UCSD-AML1 (cell line): Measurements from ENCODE around the gene FBN2.
"Not testable (repeated sequence)": the region's sequence is repeated elsewhere in the genome, so short reads cannot be mapped to it uniquely, and the experiment has no call there.

Source experiments
- DNase-seq: peaks from one replicate; lab custom pipeline; 2025; ENCODE audit not compliant: unreplicated experiment; lab: John Stamatoyannopoulos, UW

Gene FBN2

DNA sequence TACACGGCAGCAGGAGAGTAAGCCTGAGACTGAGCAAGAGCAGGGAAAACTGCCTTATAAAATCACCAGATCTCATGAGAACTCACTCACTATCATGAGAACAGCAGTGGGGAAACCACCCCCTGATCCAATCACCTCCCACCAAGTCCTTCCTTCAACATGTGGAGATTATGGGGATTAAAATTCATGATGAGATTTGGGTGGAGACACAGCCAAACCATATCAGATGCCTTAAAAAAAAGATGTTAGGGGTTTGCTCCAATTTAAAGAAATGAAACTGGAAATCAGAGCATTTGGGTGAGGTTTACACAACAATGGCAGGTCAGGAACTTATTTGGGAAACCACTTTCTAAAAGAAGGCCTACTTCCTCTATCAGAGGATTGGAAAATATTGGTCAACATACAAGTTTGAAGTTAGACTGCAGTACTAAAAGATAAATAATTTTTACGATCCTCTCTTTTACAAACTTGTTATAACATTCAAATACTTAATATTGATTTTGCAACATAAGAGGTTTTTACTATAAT lies 105.1 kb downstream of the FBN2 start:
- DNase-seq, result no peak

DNA sequence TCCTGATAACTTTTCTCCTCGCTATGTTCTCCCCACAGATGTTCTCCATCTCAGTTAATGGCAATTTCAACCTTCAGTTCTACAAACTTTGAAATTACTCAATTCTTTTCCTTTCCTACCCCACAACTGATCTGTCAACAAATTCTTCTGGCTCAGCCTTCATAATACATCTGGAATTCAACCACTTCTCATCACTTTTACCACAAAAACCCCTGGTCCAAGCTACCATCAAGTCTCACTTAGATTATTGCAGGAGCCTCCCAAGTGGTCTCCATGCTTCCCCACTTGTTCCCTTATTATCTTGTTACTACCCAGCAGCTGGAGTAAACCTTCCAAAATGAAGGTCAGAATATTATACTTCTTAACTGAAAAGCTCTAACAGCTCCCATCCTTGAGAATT lies 110.1 kb downstream of the FBN2 start:
- DNase-seq, result no peak

- no peak for DNase-seq
Observed at GRCh38 chr5:128426090-128426534, 111.9 kb downstream of the FBN2 start.

- no peak for DNase-seq
Observed at GRCh38 chr5:128424646-128425045, 113.4 kb downstream of the FBN2 start.

GRCh38 chr5:128422612-128423011 lies 115.4 kb downstream of the FBN2 start:
- no peak for DNase-seq

DNA sequence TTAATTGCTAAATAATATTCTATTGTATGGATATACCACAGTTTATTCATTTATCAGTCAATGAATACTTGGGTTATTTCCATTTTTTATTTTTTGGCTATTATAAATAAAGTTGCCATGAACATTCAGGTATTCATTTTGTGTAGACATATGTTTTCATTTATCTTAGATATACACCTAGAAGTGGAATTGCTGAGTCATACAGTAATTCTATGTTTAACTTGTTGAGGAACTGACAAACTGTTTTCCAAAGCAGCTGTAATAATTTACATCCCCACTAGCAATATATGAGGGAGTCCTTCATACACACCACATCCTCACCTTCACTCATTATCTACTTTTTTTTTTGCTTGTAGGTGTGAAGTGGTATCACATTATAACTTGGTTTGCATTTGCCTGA lies 123.6 kb downstream of the FBN2 start:
- no peak for DNase-seq

DNA sequence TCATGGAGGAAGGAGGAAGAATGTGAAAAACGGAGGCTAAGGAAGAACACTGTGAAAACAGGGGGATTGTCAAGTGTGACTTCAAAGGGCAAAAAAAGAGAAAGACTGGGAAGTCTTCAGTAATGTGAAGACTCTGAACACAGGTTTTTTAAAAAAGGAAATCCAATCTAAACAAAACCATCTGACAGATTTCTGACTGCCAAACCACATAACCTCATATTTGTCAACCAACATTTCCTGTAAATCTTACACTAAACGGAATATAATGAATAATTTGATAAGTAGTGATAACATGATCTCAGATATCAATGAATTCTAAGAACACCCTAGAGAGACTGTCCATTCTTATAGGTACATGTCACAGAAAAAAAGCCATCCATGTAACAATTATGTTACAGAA lies 124.7 kb downstream of the FBN2 start:
- DNase-seq, result no peak

- no peak for DNase-seq
Observed at GRCh38 chr5:128412145-128412930, 125.7 kb downstream of the FBN2 start.

- no peak for DNase-seq
Observed at GRCh38 chr5:128409166-128409800, 128.8 kb downstream of the FBN2 start.

DNA sequence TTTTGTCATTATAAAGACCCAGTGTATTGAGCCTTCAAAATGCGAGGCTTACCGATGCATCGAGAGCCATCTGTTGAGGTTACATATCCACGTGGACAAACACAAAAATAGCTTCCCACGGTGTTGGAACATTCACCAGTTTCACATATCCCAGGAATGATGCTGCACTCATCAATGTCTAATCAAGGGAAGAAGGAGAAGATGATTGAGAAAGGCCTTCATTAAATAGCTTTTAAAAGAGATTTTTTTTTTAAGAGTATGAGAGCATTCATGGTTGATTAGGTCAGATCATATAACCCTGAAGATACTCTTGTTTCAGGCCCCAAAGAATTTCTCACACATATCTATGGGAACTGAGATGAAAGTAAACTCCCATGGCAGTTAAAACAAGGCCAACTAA lies 129.4 kb downstream of the FBN2 start:
- DNase-seq, result no peak

- DNase-seq, result no peak
Observed at GRCh38 chr5:128407944-128408343, 130.1 kb downstream of the FBN2 start.

- no peak for DNase-seq
Observed at GRCh38 chr5:128406803-128407202, 131.2 kb downstream of the FBN2 start.

DNA sequence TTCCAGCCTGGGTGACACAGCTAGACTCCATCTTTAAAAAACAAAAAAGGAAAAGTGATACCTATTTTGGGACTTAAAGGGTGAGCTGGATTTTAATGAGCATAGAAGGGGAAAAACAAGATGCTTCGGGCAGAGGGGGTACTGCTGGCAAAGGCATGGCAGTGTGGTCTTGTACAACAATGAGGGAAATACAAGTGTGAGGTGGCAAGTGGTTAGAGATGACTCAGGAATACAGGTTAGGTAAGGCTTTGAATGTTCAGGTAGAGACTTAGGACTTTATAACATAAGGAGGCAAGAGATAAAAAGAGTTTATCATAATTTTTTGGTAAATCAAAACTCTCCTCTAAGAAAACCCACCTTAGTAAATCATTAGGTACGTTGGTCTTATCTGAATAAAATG lies 132.9 kb downstream of the FBN2 start:
- no peak for DNase-seq

GRCh38 chr5:128403333-128403732 lies 134.7 kb downstream of the FBN2 start:
- no peak for DNase-seq

DNA sequence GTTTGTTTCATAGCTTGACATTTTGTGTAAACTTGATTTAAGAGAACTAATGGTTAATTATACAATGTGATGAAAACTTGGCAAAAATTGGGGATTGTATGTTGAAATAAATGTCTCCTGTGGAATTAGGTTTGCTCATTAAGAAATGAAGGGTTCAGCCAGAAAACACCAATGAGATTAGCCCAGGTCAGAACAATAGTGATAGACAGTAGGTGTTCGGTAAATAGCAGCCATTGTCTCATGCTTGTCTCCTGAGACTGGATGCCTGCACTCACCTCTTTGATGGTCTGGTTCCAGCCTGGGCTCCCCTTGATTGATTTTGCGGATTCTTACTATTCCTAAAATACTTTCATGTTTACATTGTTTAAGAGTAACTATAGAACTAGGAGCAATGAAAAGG lies 135.5 kb downstream of the FBN2 start:
- no peak for DNase-seq

GRCh38 chr5:128400766-128401165 lies 137.3 kb downstream of the FBN2 start:
- DNase-seq, result not testable (repeated sequence)

GRCh38 chr5:128399111-128399510 lies 138.9 kb downstream of the FBN2 start:
- no peak for DNase-seq

DNA sequence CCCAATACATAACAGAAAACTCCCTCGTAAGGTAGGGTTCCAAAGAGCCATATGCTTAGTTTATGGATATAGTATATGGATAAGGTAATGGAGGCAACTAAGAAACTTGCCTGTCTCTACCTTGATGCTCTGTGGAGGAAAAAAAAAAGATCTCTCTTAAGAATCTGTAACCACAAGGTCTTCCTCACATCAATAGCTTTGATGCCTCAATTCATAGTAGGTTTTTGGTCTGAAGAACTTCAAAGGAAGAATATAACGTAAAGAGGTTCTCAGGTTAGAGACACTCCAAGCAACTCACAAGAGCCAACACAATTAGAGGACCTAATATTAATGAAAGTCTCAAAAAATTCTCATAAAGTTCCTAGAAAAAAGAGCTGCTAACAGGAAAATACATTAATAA lies 140.2 kb downstream of the FBN2 start:
- no peak for DNase-seq

- no peak for DNase-seq
Observed at GRCh38 chr5:128395073-128395472, 143.0 kb downstream of the FBN2 start.

DNA sequence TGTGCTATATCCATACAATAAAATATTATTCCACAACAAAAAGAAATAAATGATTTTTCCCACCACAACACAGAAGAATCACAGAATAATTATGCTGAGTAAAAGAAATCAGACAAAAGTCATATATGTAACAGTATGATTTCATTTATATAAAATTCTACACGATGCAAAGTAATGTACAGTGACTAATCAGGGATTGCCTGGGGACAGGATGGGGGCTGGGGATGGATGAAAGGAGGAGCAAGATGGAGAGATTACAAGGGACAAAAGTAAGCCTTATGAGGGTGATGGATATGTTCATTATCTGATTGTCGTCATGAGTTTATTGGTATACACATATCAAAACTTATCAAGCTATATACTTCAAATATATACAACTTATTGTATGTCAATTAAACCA lies 154.0 kb downstream of the FBN2 start:
- no peak for DNase-seq

GRCh38 chr5:128380337-128380736 lies 157.7 kb downstream of the FBN2 start:
- no peak for DNase-seq

GRCh38 chr5:128378632-128379031 lies 159.4 kb downstream of the FBN2 start:
- no peak for DNase-seq
